Suprapubic skin (tissue), 4 donors: Measurements from ENCODE around the gene FEZ2. TPM values are rescaled to one million over a fixed set of nuclear protein-coding genes. Genes with fewer than 3 reads are reported as not detected.

Experiments used
- DNase-seq, 2 donors: peaks; one replicate each; pipeline ENCODE4 v3.0.0-alpha.2; 2019; ENCODE audit warnings: low spot score in 2 of 2
- H3K27ac ChIP-seq: fragments of 200-600 bp; sonication (generic); one replicate; pipeline ENCODE4 v1.5.1; 2019
- H3K27me3 ChIP-seq: fragments of 200-600 bp; sonication (generic); one replicate; pipeline ENCODE4 v1.5.1; 2019
- H3K36me3 ChIP-seq: fragments of 200-600 bp; sonication (generic); one replicate; pipeline ENCODE4 v1.5.1; 2019
- H3K4me1 ChIP-seq: fragments of 200-600 bp; sonication (generic); one replicate; pipeline ENCODE4 v1.5.1; 2019
- H3K4me3 ChIP-seq: fragments of 200-600 bp; sonication (generic); one replicate; pipeline ENCODE4 v1.5.1; 2019; ENCODE audit warnings: mild to moderate bottlenecking
- H3K9me3 ChIP-seq: fragments of 200-600 bp; sonication (generic); one replicate; pipeline ENCODE4 v1.5.1; 2019
- CTCF ChIP-seq, 2 donors: fragments of 200-600 bp in 1 of 2; fragments of 450-650 bp in 1 of 2; sonication (generic) in 1 of 2; IDR thresholded peaks; one replicate each; pipeline ENCODE4 v1.5.1; 2016 to 2019; ENCODE audit warnings: antibody characterized with exemption in 2 of 2, mild to moderate bottlenecking in 1 of 2, moderate library complexity in 1 of 2
- EP300 ChIP-seq: sonication (generic); formaldehyde crosslinking; IDR thresholded peaks from one replicate; pipeline ENCODE4 v1.6.1; 2017; ENCODE audit warnings: antibody characterized with exemption
- POLR2A ChIP-seq, 2 donors: fragments of 450-650 bp; IDR thresholded peaks; one replicate each; pipeline ENCODE4 v1.6.1; 2017; ENCODE audit warnings: antibody characterized with exemption in 2 of 2, mild to moderate bottlenecking in 2 of 2, moderate library complexity in 2 of 2
- POLR2AphosphoS5 ChIP-seq, 3 donors: sonication (generic); formaldehyde crosslinking; IDR thresholded peaks; one replicate each; pipeline ENCODE4 v1.6.1; 2017; ENCODE audit warnings: antibody characterized with exemption in 3 of 3
- WGBS: methylation state at CpG from one replicate; pipeline ENCODE4 v1.1.5; 2018; 5-methylcytosine and 5-hydroxymethylcytosine counted together
- total RNA-seq, 4 donors: library from RNA; depleted of rRNA; stranded (reverse); fragments of >200 nt; gene quantifications; one replicate each; pipeline ENCODE4 v1.1.0, GENCODE V29; 2016

Gene FEZ2
- total RNA-seq, 4 donors from 2014 or later: 15.2 to 25.1 (median 17.7) TPM

- no peaks in the 10 kb centered on the region for H3K27me3 ChIP-seq
- 87% methylated on average over 3 of the region's 3 CpGs for WGBS
- H3K27ac ChIP-seq: no peak overlapping the region
- H3K4me3 ChIP-seq: no peak overlapping the region
- peaks cover 37% of the 10 kb centered on the region for H3K36me3 ChIP-seq
- no peaks in the 10 kb centered on the region for H3K4me1 ChIP-seq
- no peaks in the 10 kb centered on the region for H3K9me3 ChIP-seq
- TF ChIP-seq POLR2AphosphoS5 (IDR thresholded peaks at IDR 0.05) (no peak), POLR2A (IDR thresholded peaks at IDR 0.05) (no peak), CTCF (IDR thresholded peaks at IDR 0.05) (no peak), EP300 (no peak)
- no peak for DNase-seq
Measured at GRCh38 chr2:36555789-36556188, 42.2 kb downstream of the FEZ2 start.

- Histone ChIP-seq H3K4me1 (no peaks in the 10 kb centered on the region), H3K4me3 (no peak overlapping the region), H3K27me3 (no peaks in the 10 kb centered on the region), H3K36me3 (peaks cover 42% of the 10 kb centered on the region), H3K9me3 (no peaks in the 10 kb centered on the region), H3K27ac (no peak overlapping the region)
- TF ChIP-seq POLR2AphosphoS5 (IDR thresholded peaks at IDR 0.05) (no peak), EP300 (no peak), CTCF (IDR thresholded peaks at IDR 0.05) (no peak), POLR2A (IDR thresholded peaks at IDR 0.05) (no peak)
- 95% methylated on average over 1 of the region's 1 CpG for WGBS
- DNase-seq: no peak
Measured at GRCh38 chr2:36554531-36554930, 43.4 kb downstream of the FEZ2 start.

- Histone ChIP-seq H3K4me3 (no peak overlapping the region), H3K4me1 (no peaks in the 10 kb centered on the region), H3K27me3 (no peaks in the 10 kb centered on the region), H3K36me3 (peaks cover 50% of the 10 kb centered on the region), H3K9me3 (no peaks in the 10 kb centered on the region), H3K27ac (no peak overlapping the region)
- DNase-seq: no peak
- TF ChIP-seq CTCF (IDR thresholded peaks at IDR 0.05) (no peak), EP300 (no peak), POLR2AphosphoS5 (IDR thresholded peaks at IDR 0.05) (no peak), POLR2A (IDR thresholded peaks at IDR 0.05) (no peak)
- 79% methylated on average over 4 of the region's 4 CpGs for WGBS
Measured at GRCh38 chr2:36553683-36554082, 44.3 kb downstream of the FEZ2 start.

- H3K36me3 ChIP-seq: peaks cover 63% of the 10 kb centered on the region
- H3K27me3 ChIP-seq: no peaks in the 10 kb centered on the region
- TF ChIP-seq POLR2A (IDR thresholded peaks at IDR 0.05) (no peak), POLR2AphosphoS5 (IDR thresholded peaks at IDR 0.05) (no peak), EP300 (no peak), CTCF (IDR thresholded peaks at IDR 0.05) (no peak)
- H3K9me3 ChIP-seq: no peaks in the 10 kb centered on the region
- no peak overlapping the region for H3K4me3 ChIP-seq
- no peaks in the 10 kb centered on the region for H3K4me1 ChIP-seq
- no peak overlapping the region for H3K27ac ChIP-seq
- no peak for DNase-seq
- 95% methylated on average over 5 of the region's 5 CpGs for WGBS
Measured at GRCh38 chr2:36550006-36550405, 48.0 kb downstream of the FEZ2 start.

- Histone ChIP-seq H3K4me1 (no peaks in the 10 kb centered on the region), H3K4me3 (no peak overlapping the region), H3K9me3 (no peaks in the 10 kb centered on the region), H3K36me3 (peaks cover 63% of the 10 kb centered on the region), H3K27ac (no peak overlapping the region), H3K27me3 (no peaks in the 10 kb centered on the region)
- no peak for DNase-seq
- no peak for TF ChIP-seq EP300
- no peak for TF ChIP-seq POLR2AphosphoS5 (IDR thresholded peaks at IDR 0.05)
- TF ChIP-seq CTCF (IDR thresholded peaks at IDR 0.05): no peak
- no peak for TF ChIP-seq POLR2A (IDR thresholded peaks at IDR 0.05)
- 67% methylated on average over 7 of the region's 7 CpGs for WGBS
Measured at GRCh38 chr2:36549165-36549574, 48.8 kb downstream of the FEZ2 start.
